MM.1S (cell line): ENCODE data around the gene ADGRF1.

ENCODE experiments used
- EZH2 ChIP-seq: fragments of 300-600 bp; sonication (generic); optimal IDR thresholded peaks from 2 replicates; pipeline ENCODE3; 2017; ENCODE audit warnings: low read depth, mild to moderate bottlenecking, antibody characterized with exemption, low read length, mixed read lengths
- TF ChIP-seq, protein P1 (sequence below): fragments of 300-600 bp; sonication (generic); IDR thresholded peaks from 2 replicates; pipeline ENCODE4 v1.5.1; 2016; ENCODE audit warnings: antibody characterized with exemption, low read length, mixed read lengths

DNA sequence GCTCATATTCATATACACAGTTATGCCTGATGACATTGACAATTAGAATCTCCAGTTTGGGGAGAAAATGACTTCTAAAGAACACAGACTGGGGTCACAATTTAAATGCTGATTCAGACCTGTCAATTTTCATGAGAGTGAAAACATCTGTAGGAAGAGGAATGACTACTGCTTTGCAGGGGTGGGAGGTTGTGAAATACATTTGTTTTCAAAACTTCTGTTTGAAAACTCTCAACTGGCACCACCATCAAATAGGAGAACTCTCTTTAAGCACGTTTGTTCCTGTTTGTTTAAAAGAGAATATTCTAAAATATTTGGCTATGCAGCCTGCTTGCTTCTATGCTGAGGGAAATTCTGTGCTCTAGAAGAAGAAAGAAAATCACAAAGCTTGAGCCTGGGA is 69.6 kb downstream of the ADGRF1 start:
- TF ChIP-seq, protein P1, sequence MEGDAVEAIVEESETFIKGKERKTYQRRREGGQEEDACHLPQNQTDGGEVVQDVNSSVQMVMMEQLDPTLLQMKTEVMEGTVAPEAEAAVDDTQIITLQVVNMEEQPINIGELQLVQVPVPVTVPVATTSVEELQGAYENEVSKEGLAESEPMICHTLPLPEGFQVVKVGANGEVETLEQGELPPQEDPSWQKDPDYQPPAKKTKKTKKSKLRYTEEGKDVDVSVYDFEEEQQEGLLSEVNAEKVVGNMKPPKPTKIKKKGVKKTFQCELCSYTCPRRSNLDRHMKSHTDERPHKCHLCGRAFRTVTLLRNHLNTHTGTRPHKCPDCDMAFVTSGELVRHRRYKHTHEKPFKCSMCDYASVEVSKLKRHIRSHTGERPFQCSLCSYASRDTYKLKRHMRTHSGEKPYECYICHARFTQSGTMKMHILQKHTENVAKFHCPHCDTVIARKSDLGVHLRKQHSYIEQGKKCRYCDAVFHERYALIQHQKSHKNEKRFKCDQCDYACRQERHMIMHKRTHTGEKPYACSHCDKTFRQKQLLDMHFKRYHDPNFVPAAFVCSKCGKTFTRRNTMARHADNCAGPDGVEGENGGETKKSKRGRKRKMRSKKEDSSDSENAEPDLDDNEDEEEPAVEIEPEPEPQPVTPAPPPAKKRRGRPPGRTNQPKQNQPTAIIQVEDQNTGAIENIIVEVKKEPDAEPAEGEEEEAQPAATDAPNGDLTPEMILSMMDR = no peak
- TF ChIP-seq EZH2 = no peak
